ENCODE measurements around the gene SZT2.
A peak's percentile ranks its signal among the peaks of the same experiment; 100 is the strongest.
"Not testable (repeated sequence)": the region's sequence is repeated elsewhere in the genome, so short reads cannot be mapped to it uniquely, and the experiment has no call there.

SZT2 gene

DNA sequence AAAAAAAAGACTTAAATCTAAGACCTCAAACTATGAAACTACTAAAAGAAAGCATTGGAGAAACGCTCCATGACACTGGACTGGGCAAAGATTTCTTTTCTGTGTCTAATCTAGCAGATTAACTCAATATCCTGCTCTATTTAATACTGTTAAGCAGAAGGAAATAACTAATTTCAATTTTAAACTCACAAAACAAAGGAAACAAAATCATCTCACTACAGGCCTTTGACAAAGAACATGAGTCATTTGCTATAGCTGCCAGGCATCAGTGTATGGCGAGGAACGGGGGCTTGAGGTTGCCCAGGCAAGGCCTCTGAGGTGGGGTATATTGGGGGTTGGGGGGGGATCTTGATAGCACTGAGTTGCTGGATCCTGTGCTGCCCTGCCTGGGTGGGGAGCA lies 20.9 kb downstream of the SZT2 start:
- no peak overlapping the region for H3K4me3 ChIP-seq (ENCODE audit: low read depth, low read length)
- TF ChIP-seq, protein P1, sequence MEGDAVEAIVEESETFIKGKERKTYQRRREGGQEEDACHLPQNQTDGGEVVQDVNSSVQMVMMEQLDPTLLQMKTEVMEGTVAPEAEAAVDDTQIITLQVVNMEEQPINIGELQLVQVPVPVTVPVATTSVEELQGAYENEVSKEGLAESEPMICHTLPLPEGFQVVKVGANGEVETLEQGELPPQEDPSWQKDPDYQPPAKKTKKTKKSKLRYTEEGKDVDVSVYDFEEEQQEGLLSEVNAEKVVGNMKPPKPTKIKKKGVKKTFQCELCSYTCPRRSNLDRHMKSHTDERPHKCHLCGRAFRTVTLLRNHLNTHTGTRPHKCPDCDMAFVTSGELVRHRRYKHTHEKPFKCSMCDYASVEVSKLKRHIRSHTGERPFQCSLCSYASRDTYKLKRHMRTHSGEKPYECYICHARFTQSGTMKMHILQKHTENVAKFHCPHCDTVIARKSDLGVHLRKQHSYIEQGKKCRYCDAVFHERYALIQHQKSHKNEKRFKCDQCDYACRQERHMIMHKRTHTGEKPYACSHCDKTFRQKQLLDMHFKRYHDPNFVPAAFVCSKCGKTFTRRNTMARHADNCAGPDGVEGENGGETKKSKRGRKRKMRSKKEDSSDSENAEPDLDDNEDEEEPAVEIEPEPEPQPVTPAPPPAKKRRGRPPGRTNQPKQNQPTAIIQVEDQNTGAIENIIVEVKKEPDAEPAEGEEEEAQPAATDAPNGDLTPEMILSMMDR (IDR thresholded peaks at IDR 0.05; ENCODE audit: borderline replicate concordance, insufficient read depth, low read depth, low read length): no peak

DNA sequence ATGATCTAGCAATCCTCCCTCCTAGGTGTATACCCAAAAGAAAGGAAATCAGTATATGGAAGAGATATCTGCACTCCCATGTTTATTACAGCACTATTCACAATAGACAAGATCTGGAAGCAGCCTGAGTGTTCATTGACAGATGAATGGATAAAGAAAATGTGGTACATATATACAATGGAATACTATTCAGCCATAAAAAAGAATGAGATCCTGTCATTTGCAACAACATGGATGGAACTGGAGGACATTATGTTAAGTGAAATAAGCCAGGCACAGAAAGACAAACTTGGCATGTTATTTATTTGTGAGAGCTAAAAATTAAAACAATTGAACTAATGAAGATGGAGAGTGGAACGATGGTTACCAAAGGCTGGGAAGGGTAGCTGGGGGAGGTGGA lies 23.7 kb downstream of the SZT2 start:
- not testable (repeated sequence) for H3K4me3 ChIP-seq (ENCODE audit: low read depth, low read length)

DNA sequence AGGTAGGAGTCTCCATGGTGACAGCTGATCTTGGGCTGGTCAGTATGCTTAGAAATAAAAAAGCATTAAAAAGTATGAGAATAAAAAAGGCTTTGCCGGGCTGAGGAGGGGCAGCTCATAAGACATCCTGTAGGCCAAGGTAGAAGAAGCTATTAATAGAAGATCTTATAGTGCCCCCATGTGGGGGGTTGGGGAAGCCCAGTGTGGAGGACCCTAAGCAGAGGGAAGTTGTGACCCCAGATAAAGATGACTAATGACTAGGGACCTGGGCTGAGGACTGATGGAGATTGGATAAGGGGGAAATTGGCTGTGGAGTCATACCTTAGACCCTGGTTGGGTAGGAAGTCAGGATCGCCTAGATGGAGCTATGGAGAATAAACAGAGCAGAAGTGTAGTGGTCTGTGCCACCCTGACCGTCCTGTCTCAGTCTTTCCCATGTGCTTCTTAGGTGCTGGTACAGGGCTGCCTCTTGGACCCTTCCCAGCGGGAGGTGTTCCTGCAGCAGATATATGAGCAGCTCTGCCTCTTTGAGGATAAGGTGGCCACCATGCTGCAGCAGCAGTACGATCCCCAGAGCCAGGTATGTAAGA lies 25.0 kb downstream of the SZT2 start:
- H3K4me3 ChIP-seq (ENCODE audit: low read depth, low read length): no peak overlapping the region
- TF ChIP-seq, protein P1 (IDR thresholded peaks at IDR 0.05; ENCODE audit: borderline replicate concordance, insufficient read depth, low read depth, low read length): peak; percentile 47

DNA sequence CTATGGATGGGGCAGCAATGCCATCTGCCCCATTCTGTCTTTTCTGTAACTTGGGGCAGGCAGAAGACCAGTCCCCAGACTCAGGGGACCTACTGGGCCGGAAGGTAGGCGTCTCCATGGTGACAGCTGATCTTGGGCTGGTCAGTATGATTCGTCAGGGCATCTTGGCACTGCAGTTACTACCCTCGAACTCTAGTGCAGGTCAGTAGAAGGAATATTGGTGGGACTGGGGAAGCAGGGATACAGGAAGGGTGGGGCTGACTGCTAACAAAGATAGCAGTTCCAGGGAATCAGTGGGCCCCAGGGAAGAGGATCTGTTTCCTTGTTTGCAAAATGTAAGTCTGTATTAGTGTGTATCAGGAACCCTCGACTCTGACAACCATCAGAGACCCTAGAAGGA lies 26.2 kb downstream of the SZT2 start:
- H3K4me3 ChIP-seq (ENCODE audit: low read depth, low read length): no peak overlapping the region
- TF ChIP-seq, protein P1 (IDR thresholded peaks at IDR 0.05; ENCODE audit: borderline replicate concordance, insufficient read depth, low read depth, low read length): no peak

DNA sequence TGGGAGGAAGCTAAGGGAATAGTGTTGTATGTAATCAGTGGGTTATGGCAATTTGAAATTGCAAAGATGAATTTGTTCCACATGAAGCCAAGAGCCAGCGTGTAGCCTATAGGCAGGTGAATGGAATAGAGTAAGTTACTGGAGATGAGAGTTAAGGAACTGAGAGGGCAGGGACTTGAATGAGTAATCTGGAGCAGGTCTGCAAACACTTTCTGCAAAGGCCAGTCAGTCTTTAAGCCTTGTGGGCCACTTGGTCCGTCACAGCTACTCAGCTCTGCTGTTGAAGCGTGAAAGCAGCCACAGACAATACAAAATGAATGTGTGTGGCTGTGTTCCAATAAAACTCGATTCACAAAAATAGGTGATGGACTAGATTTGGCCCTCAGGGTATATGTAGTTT lies 29.2 kb downstream of the SZT2 start:
- H3K4me3 ChIP-seq (ENCODE audit: low read depth, low read length): no peak overlapping the region
- TF ChIP-seq, protein P1 (IDR thresholded peaks at IDR 0.05; ENCODE audit: borderline replicate concordance, insufficient read depth, low read depth, low read length): no peak

DNA sequence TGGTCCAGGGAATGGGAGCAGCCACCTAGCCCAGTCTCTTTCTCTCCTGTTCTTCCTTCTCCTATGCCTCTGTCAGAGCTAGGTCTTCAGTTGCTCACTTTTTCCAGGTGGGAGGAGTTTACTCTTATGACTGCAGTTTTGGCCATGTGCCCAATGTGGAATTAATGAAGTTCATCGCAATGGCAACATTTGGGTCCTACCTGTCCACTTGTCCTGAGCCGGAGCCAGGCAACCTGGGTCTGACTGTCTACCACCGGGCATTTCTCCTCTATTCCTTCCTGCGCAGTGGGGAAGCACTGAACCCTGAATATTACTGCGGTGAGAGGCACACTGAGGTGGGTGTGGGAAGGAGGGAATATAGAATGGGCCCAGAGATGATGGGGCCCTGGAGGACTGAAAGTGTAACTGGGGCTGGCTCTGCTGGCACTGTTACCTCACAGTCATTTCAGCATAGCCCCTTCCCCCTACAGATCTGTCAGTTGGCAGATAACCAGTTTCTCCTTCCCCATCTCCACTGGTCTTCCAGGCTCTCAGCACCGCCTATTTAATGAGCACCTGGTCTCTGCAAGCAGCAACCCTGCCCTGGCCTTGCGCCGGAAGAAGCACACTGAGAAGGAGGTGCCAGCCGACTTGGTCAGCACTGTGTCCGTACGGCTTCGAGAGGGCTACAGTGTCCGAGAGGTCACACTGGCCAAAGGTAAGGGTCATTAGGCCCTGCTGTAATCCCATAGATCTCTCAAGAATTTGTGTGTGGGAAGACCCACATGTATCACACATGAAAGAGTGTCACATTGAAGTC lies 30.1 kb downstream of the SZT2 start:
- TF ChIP-seq, protein P1 (IDR thresholded peaks at IDR 0.05; ENCODE audit: borderline replicate concordance, insufficient read depth, low read depth, low read length): no peak
- no peak overlapping the region for H3K4me3 ChIP-seq (ENCODE audit: low read depth, low read length)

DNA sequence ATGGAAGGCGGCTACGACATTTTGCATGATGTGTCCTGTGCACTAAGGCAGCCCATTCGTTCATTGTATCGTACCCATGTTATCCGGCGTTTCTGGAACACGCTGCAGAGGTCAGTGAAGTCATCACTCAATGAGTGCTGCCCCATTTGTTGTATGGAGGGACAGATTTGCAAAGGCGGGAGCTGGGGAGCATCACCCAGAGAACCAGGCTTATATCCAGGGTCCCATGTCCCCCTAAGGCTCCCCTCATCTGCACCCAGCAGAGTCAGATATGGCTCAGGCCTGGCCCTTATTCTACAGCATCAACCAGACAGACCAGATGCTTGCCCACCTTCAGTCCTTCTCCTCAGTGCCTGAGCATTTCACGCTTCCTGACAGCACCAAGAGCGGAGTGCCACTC lies 31.2 kb downstream of the SZT2 start:
- H3K4me3 ChIP-seq (ENCODE audit: low read depth, low read length): no peak overlapping the region
- TF ChIP-seq, protein P1 (IDR thresholded peaks at IDR 0.05; ENCODE audit: borderline replicate concordance, insufficient read depth, low read depth, low read length): no peak

Measured in GM12875 (cell line).